Liver (tissue), 9 donors: ENCODE measurements around the gene HSD17B8. TPM values are rescaled to one million over a fixed set of nuclear protein-coding genes. Genes with fewer than 3 reads are reported as not detected.

Source experiments
- DNase-seq: peaks from one replicate; pipeline ENCODE4 v3.0.0-alpha.2; 2017; ENCODE audit warnings: low spot score
- H3K27ac ChIP-seq, 2 donors: one replicate each; pipeline ENCODE4 v1.7.0; 2013; ENCODE audit warnings: inconsistent platforms in 2 of 2, low read length in 2 of 2, control low read depth in 1 of 2, low read depth in 1 of 2, mild to moderate bottlenecking in 1 of 2
- H3K27me3 ChIP-seq, 4 donors: one replicate each; pipeline versions ENCODE4 v1.6.1 to v1.7.0; 2013; ENCODE audit warnings: low read length in 3 of 4, inconsistent platforms in 1 of 4, mild to moderate bottlenecking in 1 of 4, moderate library complexity in 1 of 4; ENCODE audit not compliant: control insufficient read depth in 4 of 4, insufficient read depth in 4 of 4
- H3K36me3 ChIP-seq, 4 donors: one replicate each; pipeline versions ENCODE4 v1.6.1 to v1.7.0; 2013; ENCODE audit warnings: low read length in 3 of 4, mild to moderate bottlenecking in 3 of 4, low read depth in 1 of 4, moderate library complexity in 1 of 4; ENCODE audit not compliant: control insufficient read depth in 4 of 4, insufficient read depth in 3 of 4
- H3K4me1 ChIP-seq, 4 donors: one replicate each; pipeline versions ENCODE4 v1.6.1 to v1.7.0; 2013; ENCODE audit warnings: low read length in 3 of 4, mild to moderate bottlenecking in 3 of 4, moderate library complexity in 1 of 4; ENCODE audit not compliant: control insufficient read depth in 4 of 4, insufficient read depth in 4 of 4
- H3K4me3 ChIP-seq, 3 donors: one replicate each; pipeline versions ENCODE4 v1.6.1 to v1.7.0; 2013; ENCODE audit warnings: low read length in 3 of 3, control low read depth in 1 of 3, low read depth in 1 of 3, mild to moderate bottlenecking in 1 of 3
- H3K9ac ChIP-seq, 2 donors: one replicate each; pipeline ENCODE4 v1.7.0; 2013; ENCODE audit warnings: low read length in 2 of 2, mild to moderate bottlenecking in 2 of 2, moderate library complexity in 2 of 2, control low read depth in 1 of 2, low read depth in 1 of 2
- H3K9me3 ChIP-seq, 4 donors: one replicate each; pipeline versions ENCODE4 v1.6.1 to v1.7.0; 2013; ENCODE audit warnings: low read length in 3 of 4; ENCODE audit not compliant: control insufficient read depth in 4 of 4
- EGR1 ChIP-seq, 2 donors: IDR thresholded peaks; 2 replicates each; pipeline ENCODE4 v1.6.1; 2016 to 2018; ENCODE audit warnings: antibody characterized with exemption in 2 of 2, low read depth in 2 of 2
- FOXA1 ChIP-seq: IDR thresholded peaks from 2 replicates; pipeline ENCODE4 v1.6.1; 2016; ENCODE audit warnings: antibody characterized with exemption
- FOXA2 ChIP-seq: IDR thresholded peaks from 2 replicates; pipeline ENCODE4 v1.6.1; 2016; ENCODE audit warnings: antibody characterized with exemption
- GABPA ChIP-seq, 2 donors: IDR thresholded peaks in 1 of 2; conservative IDR thresholded peaks in 1 of 2; 2 replicates each; pipeline ENCODE4 v1.6.1; 2016; ENCODE audit warnings: antibody characterized with exemption in 2 of 2, mild to moderate bottlenecking in 1 of 2, moderate library complexity in 1 of 2
- HNF4G ChIP-seq: IDR thresholded peaks from 2 replicates; pipeline ENCODE4 v1.6.1; 2016; ENCODE audit warnings: antibody characterized with exemption
- JUND ChIP-seq, 2 donors: IDR thresholded peaks; 2 replicates each; pipeline ENCODE4 v1.6.1; 2016; ENCODE audit warnings: antibody characterized with exemption in 2 of 2
- RAD21 ChIP-seq, 2 donors: IDR thresholded peaks; 2 replicates each; pipeline ENCODE4 v1.6.1; 2016; ENCODE audit warnings: antibody characterized with exemption in 2 of 2, mild to moderate bottlenecking in 2 of 2
- RXRA ChIP-seq, 2 donors: IDR thresholded peaks; 2 replicates each; pipeline ENCODE4 v1.6.1; 2017 to 2018; ENCODE audit warnings: antibody characterized with exemption in 2 of 2, mild to moderate bottlenecking in 1 of 2
- SP1 ChIP-seq: IDR thresholded peaks from 2 replicates; pipeline ENCODE4 v1.6.1; 2018; ENCODE audit warnings: antibody characterized with exemption, mild to moderate bottlenecking
- TAF1 ChIP-seq: conservative IDR thresholded peaks from 2 replicates; pipeline ENCODE4 v1.6.1; 2016; ENCODE audit warnings: antibody characterized with exemption, mild to moderate bottlenecking
- YY1 ChIP-seq: IDR thresholded peaks from 2 replicates; pipeline ENCODE4 v1.6.1; 2016; ENCODE audit warnings: antibody characterized with exemption, mild to moderate bottlenecking
- WGBS: extraction: QIAGEN DNeasy Blood & Tissue Kit; methylation state at CpG from one replicate; pipeline ENCODE4 v1.1.7; 2013; 5-methylcytosine and 5-hydroxymethylcytosine counted together
- polyA plus RNA-seq, 2 donors: library from polyadenylated mRNA; stranded (reverse) in 1 of 2; unstranded in 1 of 2; fragments of 200-250 nt in 1 of 2; fragments of >200 nt in 1 of 2; fragmentation: Nextera tagmentation in 1 of 2; extraction: Ambion mirVana in 1 of 2; gene quantifications; one replicate each; pipeline versions ENCODE4 v1.2.1 to v1.2.3, GENCODE V29; 2013 to 2015
- total RNA-seq, 2 donors: library from RNA; depleted of rRNA; stranded (reverse); fragments of >200 nt; gene quantifications; one replicate each; pipeline ENCODE4 v1.2.3, GENCODE V29; 2014
- TF ChIP-seq, protein P1 (sequence below): IDR thresholded peaks from 2 replicates; pipeline ENCODE4 v1.6.1; 2016; ENCODE audit warnings: antibody characterized with exemption
- TF ChIP-seq, protein P2 (sequence below): IDR thresholded peaks from 2 replicates; pipeline ENCODE4 v1.6.1; 2016; ENCODE audit warnings: antibody characterized with exemption
- TF ChIP-seq, protein P3 (sequence below): fragments of 150-350 bp; IDR thresholded peaks from 2 replicates; pipeline ENCODE4 v1.5.1; 2017; ENCODE audit warnings: improper control_type of control experiment, low read depth, low read length; ENCODE audit not compliant: missing input control
- TF ChIP-seq, protein P4 (sequence below): IDR thresholded peaks from 2 replicates; pipeline ENCODE4 v1.6.1; 2016; ENCODE audit warnings: antibody characterized with exemption, mild to moderate bottlenecking
- donor health status: healthy.
- donor health status: healthy.
- donor health status: healthy.
- donor health status: healthy.
- donor health status: healthy.

HSD17B8 gene
- total and polyA plus RNA-seq, 4 donors: 24.5 to 52.3 (median 37.5) TPM

GRCh38 chr6:33181141-33181540, 23.3 kb upstream of the HSD17B8 start:
- no peak overlapping the region for H3K9ac ChIP-seq
- no peak for TF ChIP-seq FOXA1
- TF ChIP-seq, protein P1, sequence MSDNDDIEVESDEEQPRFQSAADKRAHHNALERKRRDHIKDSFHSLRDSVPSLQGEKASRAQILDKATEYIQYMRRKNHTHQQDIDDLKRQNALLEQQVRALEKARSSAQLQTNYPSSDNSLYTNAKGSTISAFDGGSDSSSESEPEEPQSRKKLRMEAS: no peak
- TF ChIP-seq, protein P2, sequence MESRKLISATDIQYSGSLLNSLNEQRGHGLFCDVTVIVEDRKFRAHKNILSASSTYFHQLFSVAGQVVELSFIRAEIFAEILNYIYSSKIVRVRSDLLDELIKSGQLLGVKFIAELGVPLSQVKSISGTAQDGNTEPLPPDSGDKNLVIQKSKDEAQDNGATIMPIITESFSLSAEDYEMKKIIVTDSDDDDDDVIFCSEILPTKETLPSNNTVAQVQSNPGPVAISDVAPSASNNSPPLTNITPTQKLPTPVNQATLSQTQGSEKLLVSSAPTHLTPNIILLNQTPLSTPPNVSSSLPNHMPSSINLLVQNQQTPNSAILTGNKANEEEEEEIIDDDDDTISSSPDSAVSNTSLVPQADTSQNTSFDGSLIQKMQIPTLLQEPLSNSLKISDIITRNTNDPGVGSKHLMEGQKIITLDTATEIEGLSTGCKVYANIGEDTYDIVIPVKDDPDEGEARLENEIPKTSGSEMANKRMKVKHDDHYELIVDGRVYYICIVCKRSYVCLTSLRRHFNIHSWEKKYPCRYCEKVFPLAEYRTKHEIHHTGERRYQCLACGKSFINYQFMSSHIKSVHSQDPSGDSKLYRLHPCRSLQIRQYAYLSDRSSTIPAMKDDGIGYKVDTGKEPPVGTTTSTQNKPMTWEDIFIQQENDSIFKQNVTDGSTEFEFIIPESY: no peak
- no peak for TF ChIP-seq GABPA (IDR thresholded peaks at IDR 0.05 in 1 of 2, conservative IDR thresholded peaks at IDR 0.05 in 1 of 2)
- no peak for TF ChIP-seq TAF1
- TF ChIP-seq, protein P3, sequence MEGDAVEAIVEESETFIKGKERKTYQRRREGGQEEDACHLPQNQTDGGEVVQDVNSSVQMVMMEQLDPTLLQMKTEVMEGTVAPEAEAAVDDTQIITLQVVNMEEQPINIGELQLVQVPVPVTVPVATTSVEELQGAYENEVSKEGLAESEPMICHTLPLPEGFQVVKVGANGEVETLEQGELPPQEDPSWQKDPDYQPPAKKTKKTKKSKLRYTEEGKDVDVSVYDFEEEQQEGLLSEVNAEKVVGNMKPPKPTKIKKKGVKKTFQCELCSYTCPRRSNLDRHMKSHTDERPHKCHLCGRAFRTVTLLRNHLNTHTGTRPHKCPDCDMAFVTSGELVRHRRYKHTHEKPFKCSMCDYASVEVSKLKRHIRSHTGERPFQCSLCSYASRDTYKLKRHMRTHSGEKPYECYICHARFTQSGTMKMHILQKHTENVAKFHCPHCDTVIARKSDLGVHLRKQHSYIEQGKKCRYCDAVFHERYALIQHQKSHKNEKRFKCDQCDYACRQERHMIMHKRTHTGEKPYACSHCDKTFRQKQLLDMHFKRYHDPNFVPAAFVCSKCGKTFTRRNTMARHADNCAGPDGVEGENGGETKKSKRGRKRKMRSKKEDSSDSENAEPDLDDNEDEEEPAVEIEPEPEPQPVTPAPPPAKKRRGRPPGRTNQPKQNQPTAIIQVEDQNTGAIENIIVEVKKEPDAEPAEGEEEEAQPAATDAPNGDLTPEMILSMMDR: no peak
- TF ChIP-seq, protein P4, sequence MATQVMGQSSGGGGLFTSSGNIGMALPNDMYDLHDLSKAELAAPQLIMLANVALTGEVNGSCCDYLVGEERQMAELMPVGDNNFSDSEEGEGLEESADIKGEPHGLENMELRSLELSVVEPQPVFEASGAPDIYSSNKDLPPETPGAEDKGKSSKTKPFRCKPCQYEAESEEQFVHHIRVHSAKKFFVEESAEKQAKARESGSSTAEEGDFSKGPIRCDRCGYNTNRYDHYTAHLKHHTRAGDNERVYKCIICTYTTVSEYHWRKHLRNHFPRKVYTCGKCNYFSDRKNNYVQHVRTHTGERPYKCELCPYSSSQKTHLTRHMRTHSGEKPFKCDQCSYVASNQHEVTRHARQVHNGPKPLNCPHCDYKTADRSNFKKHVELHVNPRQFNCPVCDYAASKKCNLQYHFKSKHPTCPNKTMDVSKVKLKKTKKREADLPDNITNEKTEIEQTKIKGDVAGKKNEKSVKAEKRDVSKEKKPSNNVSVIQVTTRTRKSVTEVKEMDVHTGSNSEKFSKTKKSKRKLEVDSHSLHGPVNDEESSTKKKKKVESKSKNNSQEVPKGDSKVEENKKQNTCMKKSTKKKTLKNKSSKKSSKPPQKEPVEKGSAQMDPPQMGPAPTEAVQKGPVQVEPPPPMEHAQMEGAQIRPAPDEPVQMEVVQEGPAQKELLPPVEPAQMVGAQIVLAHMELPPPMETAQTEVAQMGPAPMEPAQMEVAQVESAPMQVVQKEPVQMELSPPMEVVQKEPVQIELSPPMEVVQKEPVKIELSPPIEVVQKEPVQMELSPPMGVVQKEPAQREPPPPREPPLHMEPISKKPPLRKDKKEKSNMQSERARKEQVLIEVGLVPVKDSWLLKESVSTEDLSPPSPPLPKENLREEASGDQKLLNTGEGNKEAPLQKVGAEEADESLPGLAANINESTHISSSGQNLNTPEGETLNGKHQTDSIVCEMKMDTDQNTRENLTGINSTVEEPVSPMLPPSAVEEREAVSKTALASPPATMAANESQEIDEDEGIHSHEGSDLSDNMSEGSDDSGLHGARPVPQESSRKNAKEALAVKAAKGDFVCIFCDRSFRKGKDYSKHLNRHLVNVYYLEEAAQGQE: no peak
- TF ChIP-seq RXRA (IDR thresholded peaks at IDR 0.05): no peak
- no peak for TF ChIP-seq EGR1 (IDR thresholded peaks at IDR 0.05; ENCODE audit: low read depth in 2 of 2)
- no peak for TF ChIP-seq FOXA2
- TF ChIP-seq RAD21 (IDR thresholded peaks at IDR 0.05): no peak
- no peak for TF ChIP-seq HNF4G
- no peak for TF ChIP-seq JUND (IDR thresholded peaks at IDR 0.05)
- TF ChIP-seq YY1: no peak
- no peaks in the 10 kb centered on the region for H3K4me1 ChIP-seq
- WGBS: 88% methylated on average over 7 of the region's 7 CpGs
- no peaks in the 10 kb centered on the region for H3K27me3 ChIP-seq
- no peaks in the 10 kb centered on the region for H3K9me3 ChIP-seq
- no peak for DNase-seq
- no peaks in the 10 kb centered on the region for H3K36me3 ChIP-seq
- no peak overlapping the region for H3K4me3 ChIP-seq
- no peak overlapping the region for H3K27ac ChIP-seq

DNA sequence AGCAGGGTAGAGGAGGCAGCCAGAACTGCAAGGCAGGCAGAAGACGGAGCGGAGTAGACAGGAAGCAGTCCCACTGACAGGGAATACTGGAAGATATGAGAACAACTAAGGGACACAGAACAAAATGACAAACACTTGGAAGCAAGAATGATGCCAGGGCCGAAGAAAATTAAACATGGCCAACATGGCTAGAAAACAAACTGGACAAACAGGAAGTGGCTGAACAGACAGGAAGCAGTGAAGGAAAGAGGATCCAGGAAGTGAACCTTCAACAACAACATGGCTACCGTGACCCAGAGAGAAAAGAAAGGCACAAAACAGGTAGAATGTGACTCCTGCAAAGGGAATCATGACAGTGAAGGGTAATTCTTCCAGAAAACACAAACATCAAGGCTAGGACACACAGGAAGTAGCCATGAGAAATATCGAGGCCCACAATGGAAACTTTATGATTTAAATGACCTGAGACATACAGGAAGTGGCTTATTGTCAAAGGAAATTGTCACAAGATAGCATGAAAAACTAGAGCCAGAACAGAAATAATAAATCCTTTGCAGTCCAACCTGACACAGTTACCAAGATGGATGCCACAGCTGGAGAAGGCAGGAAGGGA, 21.3 kb upstream of the HSD17B8 start:
- Histone ChIP-seq H3K27me3 (no peaks in the 10 kb centered on the region), H3K4me1 (no peaks in the 10 kb centered on the region), H3K9me3 (no peaks in the 10 kb centered on the region), H3K36me3 (no peaks in the 10 kb centered on the region), H3K9ac (no peak overlapping the region), H3K4me3 (no peak overlapping the region), H3K27ac (peak overlapping the region in 1 of 2 donors; percentile 18)
- 70% methylated on average over 5 of the region's 5 CpGs for WGBS
- no peak for DNase-seq
- TF ChIP-seq, protein P4: no peak
- TF ChIP-seq YY1 (peak; percentile 59), FOXA2 (no peak), EGR1 (IDR thresholded peaks at IDR 0.05; ENCODE audit: low read depth in 2 of 2) (no peak), SP1 (no peak), FOXA1 (no peak), RAD21 (IDR thresholded peaks at IDR 0.05) (no peak), RXRA (IDR thresholded peaks at IDR 0.05) (no peak)
- TF ChIP-seq, protein P2: no peak
- TF ChIP-seq, protein P3: no peak
